ENCODE data around the gene PLCB1.

PLCB1 gene

DNA sequence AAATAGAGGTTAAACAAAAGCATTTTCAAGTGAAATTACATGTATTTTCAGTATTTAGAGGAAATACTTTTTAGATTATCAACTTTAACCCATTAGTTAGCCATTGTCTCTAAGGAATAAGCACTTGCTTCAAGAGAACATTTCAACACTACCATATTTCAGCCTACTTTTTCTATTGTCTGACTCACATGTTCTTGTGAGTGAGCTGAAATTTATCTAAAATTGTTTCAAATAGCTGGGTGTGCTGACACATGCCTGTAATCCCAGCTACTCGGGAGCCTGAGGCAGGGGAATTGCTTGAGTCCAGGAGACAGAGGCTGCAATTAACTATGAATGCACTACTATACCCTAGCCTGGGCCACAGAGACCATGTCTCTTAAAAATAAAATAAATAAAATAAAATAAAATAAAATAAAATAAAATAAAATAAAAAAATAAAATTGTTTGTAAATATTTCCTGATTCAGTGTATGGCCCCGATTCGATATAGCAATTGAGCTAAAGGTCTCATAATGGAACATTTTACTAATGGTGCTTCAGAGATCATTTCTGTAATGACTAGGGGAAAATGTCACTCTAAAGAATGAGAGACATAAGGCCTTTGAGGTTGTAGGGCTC is 612.3 kb downstream of the PLCB1 start:
- Histone ChIP-seq H3K79me2 (ENCODE audit: insufficient read depth, low read depth) (no peaks in the 10 kb centered on the region), H3K4me3 (IDR thresholded peaks at IDR 0.05; ENCODE audit: insufficient read depth, low read depth, low read length) (no peak overlapping the region), H3K36me3 (ENCODE audit: insufficient read depth) (no peaks in the 10 kb centered on the region), H2AFZ (ENCODE audit: low read depth) (no peak overlapping the region), H3K27me3 (ENCODE audit: insufficient read depth, low read depth) (no peaks in the 10 kb centered on the region), H3K4me2 (no peak overlapping the region), H3K27ac (no peak overlapping the region), H3K4me1 (ENCODE audit: low read depth, poor library complexity, severe bottlenecking) (no peaks in the 10 kb centered on the region), H3K9ac (no peak overlapping the region), H4K20me1 (ENCODE audit: insufficient read depth) (no peaks in the 10 kb centered on the region)
- TF ChIP-seq, protein P1, sequence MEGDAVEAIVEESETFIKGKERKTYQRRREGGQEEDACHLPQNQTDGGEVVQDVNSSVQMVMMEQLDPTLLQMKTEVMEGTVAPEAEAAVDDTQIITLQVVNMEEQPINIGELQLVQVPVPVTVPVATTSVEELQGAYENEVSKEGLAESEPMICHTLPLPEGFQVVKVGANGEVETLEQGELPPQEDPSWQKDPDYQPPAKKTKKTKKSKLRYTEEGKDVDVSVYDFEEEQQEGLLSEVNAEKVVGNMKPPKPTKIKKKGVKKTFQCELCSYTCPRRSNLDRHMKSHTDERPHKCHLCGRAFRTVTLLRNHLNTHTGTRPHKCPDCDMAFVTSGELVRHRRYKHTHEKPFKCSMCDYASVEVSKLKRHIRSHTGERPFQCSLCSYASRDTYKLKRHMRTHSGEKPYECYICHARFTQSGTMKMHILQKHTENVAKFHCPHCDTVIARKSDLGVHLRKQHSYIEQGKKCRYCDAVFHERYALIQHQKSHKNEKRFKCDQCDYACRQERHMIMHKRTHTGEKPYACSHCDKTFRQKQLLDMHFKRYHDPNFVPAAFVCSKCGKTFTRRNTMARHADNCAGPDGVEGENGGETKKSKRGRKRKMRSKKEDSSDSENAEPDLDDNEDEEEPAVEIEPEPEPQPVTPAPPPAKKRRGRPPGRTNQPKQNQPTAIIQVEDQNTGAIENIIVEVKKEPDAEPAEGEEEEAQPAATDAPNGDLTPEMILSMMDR (conservative IDR thresholded peaks at IDR 0.05; ENCODE audit: low read depth, low read length): no peak

DNA sequence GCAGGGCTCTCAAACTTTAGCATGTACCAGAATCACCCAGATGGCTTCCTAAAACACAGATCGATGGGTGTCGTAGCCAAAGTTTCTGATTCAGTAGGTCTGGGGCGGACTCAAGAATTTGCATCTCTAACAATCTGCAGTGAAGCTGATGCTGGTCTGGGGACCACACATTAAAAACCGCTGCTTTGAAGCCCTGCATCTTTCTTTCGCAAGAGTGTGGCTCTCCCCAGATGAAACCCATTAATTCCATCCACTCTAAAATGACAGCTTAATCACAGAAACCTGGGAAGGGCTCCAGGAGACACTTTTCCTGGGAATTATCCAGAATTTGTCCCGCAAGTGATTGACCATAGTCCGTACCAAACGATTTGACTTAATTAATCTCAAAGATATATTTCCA is 617.0 kb downstream of the PLCB1 start:
- no peaks in the 10 kb centered on the region for H3K79me2 ChIP-seq (ENCODE audit: insufficient read depth, low read depth)
- H3K4me3 ChIP-seq (IDR thresholded peaks at IDR 0.05; ENCODE audit: insufficient read depth, low read depth, low read length): no peak overlapping the region
- no peaks in the 10 kb centered on the region for H3K36me3 ChIP-seq (ENCODE audit: insufficient read depth)
- no peak overlapping the region for H2AFZ ChIP-seq (ENCODE audit: low read depth)
- peaks cover 4% of the 10 kb centered on the region for H3K4me1 ChIP-seq (ENCODE audit: low read depth, poor library complexity, severe bottlenecking)
- TF ChIP-seq, protein P1 (conservative IDR thresholded peaks at IDR 0.05; ENCODE audit: low read depth, low read length): no peak
- no peaks in the 10 kb centered on the region for H3K27me3 ChIP-seq (ENCODE audit: insufficient read depth, low read depth)
- no peaks in the 10 kb centered on the region for H4K20me1 ChIP-seq (ENCODE audit: insufficient read depth)
- H3K27ac ChIP-seq: no peak overlapping the region
- no peak overlapping the region for H3K4me2 ChIP-seq
- H3K9ac ChIP-seq: no peak overlapping the region

DNA sequence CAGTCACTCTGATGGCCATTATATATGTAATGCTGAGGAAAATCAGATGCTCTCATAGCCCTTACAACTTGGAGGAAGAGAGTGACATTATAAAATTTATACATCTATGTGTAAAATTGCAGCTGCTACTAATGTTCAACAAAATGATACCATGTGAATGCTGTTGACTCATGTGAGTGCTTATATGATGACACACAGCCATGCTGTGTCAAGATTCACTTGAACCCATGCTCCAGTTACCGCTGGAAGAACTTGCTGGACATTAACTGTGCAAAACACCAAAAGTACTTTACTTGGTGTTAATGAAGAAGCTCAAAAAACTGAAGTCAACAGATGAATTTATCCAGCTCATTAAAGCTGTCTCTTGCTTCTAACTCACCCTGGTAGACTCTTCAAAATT is 617.9 kb downstream of the PLCB1 start:
- H2AFZ ChIP-seq (ENCODE audit: low read depth): no peak overlapping the region
- no peak overlapping the region for H3K4me2 ChIP-seq
- H3K27me3 ChIP-seq (ENCODE audit: insufficient read depth, low read depth): no peaks in the 10 kb centered on the region
- TF ChIP-seq, protein P1 (conservative IDR thresholded peaks at IDR 0.05; ENCODE audit: low read depth, low read length): no peak
- no peaks in the 10 kb centered on the region for H4K20me1 ChIP-seq (ENCODE audit: insufficient read depth)
- peaks cover 4% of the 10 kb centered on the region for H3K4me1 ChIP-seq (ENCODE audit: low read depth, poor library complexity, severe bottlenecking)
- H3K79me2 ChIP-seq (ENCODE audit: insufficient read depth, low read depth): no peaks in the 10 kb centered on the region
- no peak overlapping the region for H3K9ac ChIP-seq
- H3K27ac ChIP-seq: no peak overlapping the region
- no peaks in the 10 kb centered on the region for H3K36me3 ChIP-seq (ENCODE audit: insufficient read depth)
- H3K4me3 ChIP-seq (IDR thresholded peaks at IDR 0.05; ENCODE audit: insufficient read depth, low read depth, low read length): no peak overlapping the region

DNA sequence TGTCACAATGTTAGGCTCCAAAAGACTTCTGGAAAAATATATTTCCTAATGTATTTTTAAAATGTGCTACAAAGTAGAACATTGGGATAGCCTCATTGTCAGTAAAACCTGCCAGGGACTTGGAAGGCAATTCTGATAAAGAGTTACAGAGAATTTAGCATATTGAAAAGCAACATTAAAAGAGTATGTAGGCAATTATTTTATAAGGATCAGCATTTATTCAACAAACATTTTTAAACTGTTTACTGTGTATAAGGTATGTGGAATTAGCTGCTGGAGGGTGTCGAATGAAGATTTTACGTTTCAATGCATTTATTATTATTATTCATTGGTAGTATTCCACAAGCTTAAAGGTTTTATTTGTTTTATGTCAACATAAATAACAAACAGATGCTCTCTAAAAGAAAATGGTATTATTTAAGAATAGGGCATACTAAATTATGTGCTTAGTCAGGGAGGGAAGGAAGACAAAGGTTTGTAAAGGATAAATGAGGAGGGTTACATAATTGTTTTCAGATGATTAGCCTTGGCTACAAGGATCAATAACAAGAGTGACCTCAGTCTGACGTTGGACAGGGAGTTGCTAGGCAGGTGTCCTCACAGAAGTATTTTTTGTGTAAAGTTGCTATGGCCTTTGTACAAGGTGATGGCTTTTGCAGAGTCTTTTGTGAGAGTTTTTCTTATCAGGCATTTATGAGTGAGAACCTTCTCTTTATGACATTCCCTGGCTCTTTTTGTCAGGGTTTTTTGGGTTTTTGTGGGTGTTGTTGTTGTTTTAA is 623.5 kb downstream of the PLCB1 start:
- no peak overlapping the region for H3K9ac ChIP-seq
- TF ChIP-seq, protein P1 (conservative IDR thresholded peaks at IDR 0.05; ENCODE audit: low read depth, low read length): no peak
- H4K20me1 ChIP-seq (ENCODE audit: insufficient read depth): no peaks in the 10 kb centered on the region
- H3K27ac ChIP-seq: no peak overlapping the region
- H3K4me3 ChIP-seq (IDR thresholded peaks at IDR 0.05; ENCODE audit: insufficient read depth, low read depth, low read length): no peak overlapping the region
- no peak overlapping the region for H3K4me2 ChIP-seq
- H3K36me3 ChIP-seq (ENCODE audit: insufficient read depth): no peaks in the 10 kb centered on the region
- no peak overlapping the region for H2AFZ ChIP-seq (ENCODE audit: low read depth)
- H3K79me2 ChIP-seq (ENCODE audit: insufficient read depth, low read depth): no peaks in the 10 kb centered on the region
- H3K27me3 ChIP-seq (ENCODE audit: insufficient read depth, low read depth): no peaks in the 10 kb centered on the region
- peaks cover 38% of the 10 kb centered on the region for H3K4me1 ChIP-seq (ENCODE audit: low read depth, poor library complexity, severe bottlenecking)

All from KMS-11 (cell line).